Ascending aorta (tissue), 2 donors: ENCODE results near the gene MDM1. TPM values are rescaled to one million over a fixed set of nuclear protein-coding genes. Genes with fewer than 3 reads are reported as not detected.

Experiments
- DNase-seq, 2 donors: peaks; one replicate each; pipeline ENCODE4 v3.0.0-alpha.2; 2019; ENCODE audit warnings: low spot score in 2 of 2
- H3K27ac ChIP-seq, 2 donors: fragments of 200-600 bp; sonication (generic); one replicate each; pipeline ENCODE4 v1.5.1; 2016 to 2017; ENCODE audit warnings: mild to moderate bottlenecking in 1 of 2
- H3K27me3 ChIP-seq: fragments of 200-600 bp; sonication (generic); one replicate; pipeline ENCODE4 v1.5.1; 2017
- H3K36me3 ChIP-seq, 2 donors: fragments of 200-600 bp; sonication (generic); one replicate each; pipeline ENCODE4 v1.5.1; 2016
- H3K4me1 ChIP-seq, 2 donors: fragments of 200-600 bp; sonication (generic); one replicate each; pipeline ENCODE4 v1.5.1; 2016 to 2017; ENCODE audit warnings: mild to moderate bottlenecking in 1 of 2
- H3K4me3 ChIP-seq, 2 donors: fragments of 200-600 bp; sonication (generic); one replicate each; pipeline ENCODE4 v1.5.1; 2016 to 2017; ENCODE audit warnings: mild to moderate bottlenecking in 1 of 2
- H3K9me3 ChIP-seq, 2 donors: fragments of 200-600 bp; sonication (generic); one replicate each; pipeline ENCODE4 v1.5.1; 2016
- CTCF ChIP-seq, 3 experiments: fragments of 200-600 bp in 2 of 3; fragments of 450-650 bp in 1 of 3; sonication (generic) in 2 of 3; IDR thresholded peaks; one replicate each; pipeline ENCODE4 v1.5.1; 2016 to 2019; ENCODE audit warnings: antibody characterized with exemption in 3 of 3, mild to moderate bottlenecking in 1 of 3, moderate library complexity in 1 of 3
- intact Hi-C: fragments of 100-400 bp; cut with DNase I; formaldehyde crosslinking; loops from one replicate; pipeline ENCODE4 v1.15.1; 2023
- total RNA-seq: library from RNA; depleted of rRNA; stranded (reverse); fragments of >200 nt; gene quantifications from one replicate; pipeline ENCODE4 v1.1.0, GENCODE V29; 2016

The MDM1 gene
- total RNA-seq, 1 donor from 2014 or later: 9.5 TPM

GRCh38 chr12:68253504-68253903 lies 78.7 kb downstream of the MDM1 start, which contains the start of gene IL22:
Gene IL22 (minus strand): TSS chr12:68253604. CDS start chr12:68253448, 156 bp downstream.
- no peaks in the 10 kb centered on the region for H3K36me3 ChIP-seq
- TF ChIP-seq CTCF (IDR thresholded peaks at IDR 0.05): no peak
- no peak for DNase-seq
- H3K9me3 ChIP-seq: no peaks in the 10 kb centered on the region
- intact Hi-C loops: no loop called here
- H3K4me3 ChIP-seq: no peak within 1 kb of the TSS
- no peaks in the 10 kb centered on the region for H3K27me3 ChIP-seq
- H3K4me1 ChIP-seq: no peaks in the 10 kb centered on the region
- H3K27ac ChIP-seq: no peak within 1 kb of the TSS

- no peaks in the 10 kb centered on the region for H3K27me3 ChIP-seq
- no peak for TF ChIP-seq CTCF (IDR thresholded peaks at IDR 0.05)
Measured at GRCh38 chr12:68252077-68252476, 80.1 kb downstream of the MDM1 start.

GRCh38 chr12:68250454-68250853 lies 81.7 kb downstream of the MDM1 start:
- no peak for TF ChIP-seq CTCF (IDR thresholded peaks at IDR 0.05)
- no peak overlapping the region for H3K4me3 ChIP-seq
- no peaks in the 10 kb centered on the region for H3K27me3 ChIP-seq
- DNase-seq: no peak
- no peaks in the 10 kb centered on the region for H3K36me3 ChIP-seq
- H3K9me3 ChIP-seq: no peaks in the 10 kb centered on the region
- intact Hi-C loops: no loop called here
- no peak overlapping the region for H3K27ac ChIP-seq
- no peaks in the 10 kb centered on the region for H3K4me1 ChIP-seq

More at GRCh38 chr12:68252077-68252476, 80.1 kb downstream of the MDM1 start:
- no peak for DNase-seq
- Histone ChIP-seq H3K27ac (no peak overlapping the region), H3K36me3 (no peaks in the 10 kb centered on the region), H3K4me1 (no peaks in the 10 kb centered on the region), H3K9me3 (no peaks in the 10 kb centered on the region), H3K4me3 (no peak overlapping the region)
- intact Hi-C loops: no loop called here

GRCh38 chr12:68247785-68248184 lies 84.4 kb downstream of the MDM1 start:
- H3K9me3 ChIP-seq: no peaks in the 10 kb centered on the region
- H3K4me1 ChIP-seq: no peaks in the 10 kb centered on the region
- TF ChIP-seq CTCF (IDR thresholded peaks at IDR 0.05): no peak
- H3K36me3 ChIP-seq: no peaks in the 10 kb centered on the region
- intact Hi-C loops: no loop called here
- H3K27me3 ChIP-seq: no peaks in the 10 kb centered on the region
- no peak overlapping the region for H3K27ac ChIP-seq
- H3K4me3 ChIP-seq: no peak overlapping the region
- DNase-seq: no peak

- intact Hi-C loops: no loop called here
- no peaks in the 10 kb centered on the region for H3K4me1 ChIP-seq
- DNase-seq: no peak
- no peak overlapping the region for H3K4me3 ChIP-seq
- H3K9me3 ChIP-seq: no peaks in the 10 kb centered on the region
- no peaks in the 10 kb centered on the region for H3K36me3 ChIP-seq
- no peak for TF ChIP-seq CTCF (IDR thresholded peaks at IDR 0.05)
- H3K27me3 ChIP-seq: no peaks in the 10 kb centered on the region
- no peak overlapping the region for H3K27ac ChIP-seq
Measured at GRCh38 chr12:68246350-68246749, 85.8 kb downstream of the MDM1 start.
